GM23338 (cell line): ENCODE data around the gene VPS39. TPM values are rescaled to one million over a fixed set of nuclear protein-coding genes. Genes with fewer than 3 reads are reported as not detected.

Experiments used
- ATAC-seq: fragments of 200-7000 bp; cut with Tn5 transposase; 3 replicates; pipeline ENCODE4 v1.9.1; 2020
- DNase-seq: peaks from one replicate; pipeline ENCODE4 v3.0.0-alpha.2; 2015; ENCODE audit warnings: low spot score
- H2AFZ ChIP-seq: fragments of 200-600 bp; sonication (generic); 2 replicates; pipeline ENCODE4 v1.8.0; 2016; ENCODE audit warnings: antibody characterized with exemption, mild to moderate bottlenecking, moderate library complexity
- H3F3A ChIP-seq: fragments of 200-600 bp; sonication (generic); replicated peaks from 2 replicates; pipeline ENCODE4 v1.8.0; 2017; ENCODE audit warnings: antibody characterized with exemption, mixed run types, low read depth
- H3K27ac ChIP-seq: fragments of 200-600 bp; sonication (generic); 2 replicates; pipeline ENCODE4 v1.6.1; 2016; ENCODE audit warnings: low read depth
- H3K27me3 ChIP-seq: fragments of 200-600 bp; sonication (generic); 2 replicates; pipeline ENCODE4 v1.8.0; 2016; ENCODE audit warnings: mild to moderate bottlenecking, mixed run types, moderate library complexity; ENCODE audit not compliant: insufficient read depth
- H3K36me3 ChIP-seq: fragments of 200-600 bp; sonication (generic); 2 replicates; pipeline ENCODE4 v1.8.0; 2016; ENCODE audit warnings: mild to moderate bottlenecking; ENCODE audit not compliant: insufficient read depth
- H3K4me1 ChIP-seq: fragments of 200-600 bp; sonication (generic); 2 replicates; pipeline ENCODE4 v1.8.0; 2016; ENCODE audit warnings: mild to moderate bottlenecking, moderate library complexity; ENCODE audit not compliant: insufficient read depth
- H3K4me2 ChIP-seq: fragments of 200-600 bp; sonication (generic); 2 replicates; pipeline ENCODE4 v1.7.1; 2017; ENCODE audit warnings: mixed run types
- H3K4me3 ChIP-seq: fragments of 200-600 bp; sonication (generic); 2 replicates; pipeline ENCODE4 v1.6.1; 2016; ENCODE audit warnings: mixed run types
- H3K79me2 ChIP-seq: fragments of 200-600 bp; sonication (generic); replicated peaks from 2 replicates; pipeline ENCODE4 v1.8.0; 2017; ENCODE audit warnings: mild to moderate bottlenecking; ENCODE audit not compliant: insufficient read depth
- H3K9me2 ChIP-seq: fragments of 200-600 bp; sonication (generic); 2 replicates; pipeline ENCODE4 v1.8.0; 2017; ENCODE audit not compliant: insufficient read depth
- H4K20me1 ChIP-seq: fragments of 200-600 bp; sonication (generic); replicated peaks from 2 replicates; pipeline ENCODE4 v1.8.0; 2017; ENCODE audit warnings: mild to moderate bottlenecking; ENCODE audit not compliant: insufficient read depth
- H3K27ac Mint-ChIP-seq: 2 replicates; pipeline ENCODE4 v1.8.0; 2020; ENCODE audit warnings: inconsistent platforms, mild to moderate bottlenecking, moderate library complexity, mixed read lengths
- H3K27me3 Mint-ChIP-seq: 3 replicates; pipeline ENCODE4 v1.8.0; 2022; ENCODE audit warnings: low read depth, mild to moderate bottlenecking, moderate library complexity, mixed read lengths, inconsistent platforms; ENCODE audit not compliant: insufficient read depth, poor library complexity
- H3K36me3 Mint-ChIP-seq: 3 replicates; pipeline ENCODE4 v1.8.0; 2021; ENCODE audit warnings: low read depth, mild to moderate bottlenecking, inconsistent platforms, moderate library complexity, mixed read lengths
- H3K4me1 Mint-ChIP-seq: 3 replicates; pipeline ENCODE4 v1.8.0; 2020; ENCODE audit warnings: mild to moderate bottlenecking, inconsistent platforms, mixed read lengths
- H3K4me3 Mint-ChIP-seq: 3 replicates; pipeline ENCODE4 v1.8.0; 2021; ENCODE audit warnings: moderate library complexity, mild to moderate bottlenecking, inconsistent platforms, mixed read lengths
- H3K9me3 Mint-ChIP-seq: 3 replicates; pipeline ENCODE4 v1.8.0; 2020; ENCODE audit warnings: moderate library complexity, mild to moderate bottlenecking, inconsistent platforms, mixed read lengths
- ETS1 ChIP-seq: IDR thresholded peaks from 2 replicates; pipeline ENCODE4 v1.6.1; 2016; ENCODE audit warnings: antibody characterized with exemption
- EZH2 ChIP-seq: fragments of 200-600 bp; sonication (generic); IDR thresholded peaks from one replicate; pipeline ENCODE4 v1.8.0; 2017; ENCODE audit warnings: antibody characterized with exemption, mild to moderate bottlenecking, low read depth; ENCODE audit not compliant: unreplicated experiment
- JUNB ChIP-seq: IDR thresholded peaks from one replicate; pipeline ENCODE4 v1.6.1; 2016; ENCODE audit warnings: antibody characterized with exemption; ENCODE audit not compliant: unreplicated experiment
- NANOG ChIP-seq: IDR thresholded peaks from 2 replicates; pipeline ENCODE4 v1.6.1; 2016; ENCODE audit warnings: antibody characterized with exemption, borderline replicate concordance
- REST ChIP-seq: IDR thresholded peaks from one replicate; pipeline ENCODE4 v1.6.1; 2018; ENCODE audit warnings: antibody characterized with exemption; ENCODE audit not compliant: unreplicated experiment
- STAT1 ChIP-seq: IDR thresholded peaks from one replicate; pipeline ENCODE4 v1.6.1; 2016; ENCODE audit warnings: antibody characterized with exemption; ENCODE audit not compliant: unreplicated experiment
- ZNF462 ChIP-seq: fragments of 250-450 bp; sonication (Bioruptor Pico); IDR thresholded peaks from 2 replicates; pipeline ENCODE4 v1.5.0; 2020; ENCODE audit warnings: mild to moderate bottlenecking, moderate library complexity
- polyA plus RNA-seq: library from polyadenylated mRNA; unstranded; fragments of >200 nt; fragmentation: Nextera tagmentation; extraction: Ambion mirVana; gene quantifications from 2 replicates; pipeline ENCODE4 v1.2.1, GENCODE V29; 2016
- total RNA-seq: library from RNA; depleted of rRNA; stranded (reverse); fragments of >200 nt; shearing (Covaris generic); gene quantifications from 2 replicates; pipeline ENCODE4 v1.2.3, GENCODE V29; 2014

Gene VPS39
- total and polyA plus RNA-seq, 2 experiments from 2014 or later, result 14.9 to 45.1 TPM

- TF ChIP-seq STAT1 (no peak), JUNB (no peak), REST (no peak), NANOG (no peak)
Observed at GRCh38 chr15:42152196-42152920, 55.7 kb downstream of the VPS39 start (continued).

DNA sequence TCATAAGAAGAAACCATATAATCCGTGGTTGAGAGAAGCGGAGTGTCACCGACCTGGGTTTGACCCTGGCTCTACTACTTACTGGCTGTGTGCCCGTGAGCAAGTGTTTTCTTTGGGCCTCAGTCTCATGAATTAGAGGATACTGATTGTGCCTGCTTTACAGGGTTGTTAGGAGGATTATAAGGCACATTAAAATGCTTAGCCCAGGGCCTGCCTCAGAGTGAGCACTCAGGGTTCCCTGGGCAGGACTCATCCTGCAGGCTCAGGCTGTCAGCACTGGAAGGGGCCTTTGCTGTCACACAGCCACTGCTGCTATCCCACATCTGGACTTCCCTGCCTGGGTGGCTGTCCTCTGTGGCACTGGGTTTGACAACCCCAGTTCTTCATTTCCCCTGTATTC is 56.4 kb downstream of the VPS39 start:
- no peak overlapping the region for H3K27ac ChIP-seq
- no peaks in the 10 kb centered on the region for H3K79me2 ChIP-seq
- Mint-ChIP-seq H3K4me3 (no peak overlapping the region), H3K27ac (no peak overlapping the region), H3K9me3 (no peaks in the 10 kb centered on the region), H3K36me3 (no peaks in the 10 kb centered on the region; the same call in 2 of the 3 replicates), H3K27me3 (peaks cover 8% of the 10 kb centered on the region), H3K4me1 (peaks cover 6% of the 10 kb centered on the region; the same call in 1 of the 3 replicates)
- no peak overlapping the region for H3K4me2 ChIP-seq
- H3K4me3 ChIP-seq, result no peak overlapping the region
- H3K27me3 ChIP-seq, result no peaks in the 10 kb centered on the region
- no peaks in the 10 kb centered on the region for H3F3A ChIP-seq
- no peaks in the 10 kb centered on the region for H3K9me2 ChIP-seq
- ATAC-seq (no peak), DNase-seq (no peak)
- H2AFZ ChIP-seq, result no peak overlapping the region
- no peaks in the 10 kb centered on the region for H3K4me1 ChIP-seq
- H4K20me1 ChIP-seq, result no peaks in the 10 kb centered on the region
- H3K36me3 ChIP-seq, result no peaks in the 10 kb centered on the region
- TF ChIP-seq EZH2 (no peak), ETS1 (no peak)

GRCh38 chr15:42151141-42151561 is 57.0 kb downstream of the VPS39 start:
- H2AFZ ChIP-seq, result peak overlapping the region; percentile 59; the same call in 1 of the 2 replicates
- no peaks in the 10 kb centered on the region for H3F3A ChIP-seq
- no peaks in the 10 kb centered on the region for H3K36me3 ChIP-seq
- Mint-ChIP-seq H3K27me3 (peaks cover 8% of the 10 kb centered on the region), H3K4me3 (no peak overlapping the region), H3K36me3 (no peaks in the 10 kb centered on the region; the same call in 2 of the 3 replicates), H3K9me3 (no peaks in the 10 kb centered on the region), H3K4me1 (peaks cover 3% of the 10 kb centered on the region; the same call in 1 of the 3 replicates), H3K27ac (no peak overlapping the region)
- no peak for ATAC-seq
- H3K9me2 ChIP-seq, result no peaks in the 10 kb centered on the region
- H3K27me3 ChIP-seq, result no peaks in the 10 kb centered on the region
- no peaks in the 10 kb centered on the region for H4K20me1 ChIP-seq
- H3K4me1 ChIP-seq, result no peaks in the 10 kb centered on the region
- H3K27ac ChIP-seq, result no peak overlapping the region
- DNase-seq, result no peak
- no peak overlapping the region for H3K4me2 ChIP-seq
- H3K79me2 ChIP-seq, result no peaks in the 10 kb centered on the region
- no peak overlapping the region for H3K4me3 ChIP-seq
- TF ChIP-seq JUNB (no peak), ZNF462 (CRISPR knock-in tag) (no peak), NANOG (no peak)
